Pons (tissue), 1 donor: ENCODE results near the gene IRF7.

ENCODE experiments used
- DNase-seq: peaks from one replicate; pipeline ENCODE4 v3.0.0-alpha.2; 2016; ENCODE audit warnings: low spot score

Gene IRF7

GRCh38 chr11:640021-640706 lies 24.4 kb upstream of the IRF7 start:
- DNase-seq: no peak

GRCh38 chr11:639332-639955 lies 23.7 kb upstream of the IRF7 start:
- no peak for DNase-seq

GRCh38 chr11:638631-639331 lies 23.0 kb upstream of the IRF7 start:
- no peak for DNase-seq

GRCh38 chr11:637593-638521 lies 22.1 kb upstream of the IRF7 start:
- DNase-seq: no peak

- no peak for DNase-seq
These were observed 21.5 kb upstream of the IRF7 start for GRCh38 chr11:637333-637592.

- DNase-seq: no peak
These were observed 21.0 kb upstream of the IRF7 start, which contains the start of gene DRD4 for GRCh38 chr11:636511-637332. Gene DRD4 (plus strand): TSS chr11:637269. CDS start chr11:637305, 36 bp downstream.

GRCh38 chr11:635945-636510 lies 20.3 kb upstream of the IRF7 start:
- no peak for DNase-seq

GRCh38 chr11:630871-631270 lies 15.1 kb upstream of the IRF7 start:
- DNase-seq: no peak

GRCh38 chr11:629237-629583 lies 13.5 kb upstream of the IRF7 start:
- DNase-seq: no peak

GRCh38 chr11:628056-628455 lies 12.3 kb upstream of the IRF7 start:
- DNase-seq: no peak

GRCh38 chr11:627308-627576 lies 11.5 kb upstream of the IRF7 start:
- DNase-seq: no peak

GRCh38 chr11:626475-627307 lies 10.9 kb upstream of the IRF7 start, which contains the start of gene SCT:
Gene SCT (minus strand): TSS chr11:627181. CDS start chr11:627143, 38 bp downstream.
- DNase-seq: no peak

GRCh38 chr11:625636-626268 lies 10.0 kb upstream of the IRF7 start:
- no peak for DNase-seq

- DNase-seq: no peak
These were observed 9.2 kb upstream of the IRF7 start, which contains the start of gene CDHR5 for GRCh38 chr11:624705-625635. Gene CDHR5 (minus strand): TSS chr11:624955. CDS start chr11:624902, 53 bp downstream.

GRCh38 chr11:623999-624704 lies 8.4 kb upstream of the IRF7 start:
- DNase-seq: no peak

- no peak for DNase-seq
These were observed 7.7 kb upstream of the IRF7 start for GRCh38 chr11:623349-623869.

GRCh38 chr11:621838-622237 lies 6.1 kb upstream of the IRF7 start:
- DNase-seq: no peak
